GM18907 (cell line): Measurements from ENCODE around the gene SBSN.

ENCODE experiments used
- ATAC-seq: cut with Tn5 transposase; IDR thresholded peaks from one replicate; pipeline ENCODE4 v1.9.1; 2021; ENCODE audit warnings: mild to moderate bottlenecking, moderate library complexity; ENCODE audit not compliant: unreplicated experiment

SBSN gene

DNA sequence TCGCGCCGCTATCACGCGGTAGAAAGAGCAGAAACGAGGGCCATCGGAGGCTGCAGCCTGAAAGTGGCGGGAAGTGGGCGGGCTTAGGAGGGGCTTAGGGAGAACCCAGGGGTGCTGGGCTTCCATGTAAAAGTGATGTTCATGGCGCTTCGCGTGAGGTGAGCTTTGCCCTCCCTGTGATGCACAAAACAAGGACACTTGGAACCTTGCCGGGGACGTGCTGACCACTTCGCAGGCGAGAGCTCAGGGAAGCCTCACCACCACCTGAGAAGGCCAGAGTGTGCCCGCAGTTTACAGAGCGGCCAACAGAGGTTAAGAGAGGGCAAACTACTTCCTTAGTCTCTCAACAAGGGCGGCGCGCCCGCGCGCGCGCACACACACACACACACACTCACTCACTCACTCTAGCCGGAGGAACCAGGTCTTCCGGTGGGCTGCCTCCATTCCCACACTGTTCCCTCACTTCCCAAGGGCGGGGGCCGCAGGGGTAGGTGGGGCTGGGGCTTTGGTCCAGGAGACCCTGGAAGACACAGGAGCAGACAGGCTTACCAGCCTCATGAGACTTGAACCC is 5.8 kb upstream of the SBSN start:
- no peak for ATAC-seq

DNA sequence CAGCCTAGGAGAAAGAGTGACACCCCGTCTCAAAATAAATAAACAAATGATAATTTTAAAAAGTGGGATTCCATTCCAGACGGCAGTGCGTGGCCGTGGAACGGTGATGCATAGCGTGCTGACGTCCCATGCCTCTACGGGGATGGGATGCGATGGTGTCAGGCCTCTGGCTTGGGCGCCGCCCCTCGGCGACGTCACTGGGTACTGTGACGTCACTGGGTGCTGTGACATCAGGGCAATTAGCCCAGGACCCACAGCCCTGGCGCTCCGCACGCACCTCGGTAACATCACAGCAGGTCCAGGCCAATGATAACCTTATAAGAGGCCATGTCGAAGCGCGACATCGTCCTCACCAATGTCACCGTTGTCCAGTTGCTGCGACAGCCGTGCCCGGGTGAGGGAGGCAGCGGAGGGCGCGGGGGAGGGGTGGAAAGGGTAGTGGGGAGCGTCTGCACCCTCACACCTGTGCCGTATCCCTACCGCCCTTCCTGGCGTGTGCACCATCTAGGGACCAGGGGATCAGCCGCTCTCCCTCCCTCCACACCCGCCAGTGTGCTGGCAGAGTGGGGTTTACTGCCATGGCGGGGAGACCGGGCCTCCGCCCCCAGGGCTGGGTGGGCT is 5.2 kb upstream of the SBSN start, which contains the start of gene GAPDHS:
GAPDHS (plus strand) TSS at position 256 of the 621 bp plus-strand sequence; CDS start at position 328, 72 bp downstream.
- no peak for ATAC-seq

DNA sequence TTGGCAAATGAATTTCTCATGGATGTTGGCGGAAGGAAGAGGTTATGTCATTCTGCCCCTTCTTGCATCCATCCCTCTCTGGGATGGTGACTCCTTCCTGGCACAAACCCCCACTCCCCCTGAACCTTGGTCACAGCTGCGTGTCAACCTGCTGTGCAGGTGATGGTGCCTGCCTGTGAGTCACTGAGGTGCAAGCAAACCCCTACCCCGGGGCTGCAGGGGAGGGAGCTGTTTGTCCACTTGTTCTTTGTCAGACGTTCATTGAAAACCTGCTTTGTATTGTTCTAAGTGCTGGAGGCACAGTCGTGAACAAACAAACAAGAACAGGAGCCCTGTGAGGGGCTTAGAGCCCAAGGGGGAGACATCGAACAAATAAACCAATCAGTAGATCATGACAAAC is 3.2 kb upstream of the SBSN start:
- no peak for ATAC-seq

DNA sequence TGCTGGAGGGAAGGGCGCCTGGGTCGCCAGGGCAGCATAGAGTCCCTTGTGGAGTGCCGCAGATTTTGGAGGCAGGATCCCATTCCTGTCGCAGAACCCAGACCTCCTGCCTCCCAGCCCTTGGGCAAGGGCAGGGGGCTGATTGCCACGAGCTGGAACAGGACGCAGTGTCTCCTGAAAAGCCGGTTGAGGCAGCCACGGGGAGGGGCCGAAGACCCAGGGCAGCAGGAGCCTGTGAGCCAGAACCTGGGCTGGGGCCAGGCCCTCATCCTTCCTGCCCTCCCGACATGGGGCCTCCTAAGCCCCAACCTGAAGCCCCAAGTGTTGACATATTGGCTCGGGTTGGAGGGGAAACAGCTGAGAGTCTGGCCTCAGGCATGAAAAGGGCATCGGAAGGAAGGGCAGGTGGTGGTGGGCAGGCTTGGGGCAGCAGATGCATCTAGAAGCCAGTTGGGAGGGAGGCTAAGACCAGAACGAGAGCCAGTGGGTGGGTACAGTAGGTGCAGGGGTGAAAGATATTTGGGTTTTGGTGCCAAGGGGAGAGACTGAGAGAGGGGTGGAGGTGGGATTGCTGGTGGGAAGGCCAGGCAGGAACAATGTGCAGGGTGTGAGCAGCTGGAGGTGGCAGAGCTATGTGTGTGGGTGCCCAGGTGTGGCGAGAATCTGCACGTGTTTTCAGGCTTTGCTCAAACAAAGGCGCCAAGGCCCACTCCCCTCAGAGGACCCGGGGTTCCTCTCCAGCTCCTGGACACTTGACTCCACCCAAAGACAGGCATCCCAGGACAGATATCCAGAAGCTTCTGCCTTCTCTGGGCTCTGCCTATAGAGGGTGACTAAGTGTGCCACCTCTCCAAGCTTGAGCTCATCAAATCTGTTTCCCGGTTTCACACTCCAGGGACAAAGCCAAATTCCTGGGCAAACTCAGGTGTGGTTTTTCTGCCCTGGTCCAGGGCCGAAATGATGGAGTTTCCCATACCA is 1.4 kb upstream of the SBSN start:
- no peak for ATAC-seq

GRCh38 chr19:35525873-35526272 is 2.2 kb downstream of the SBSN start:
- ATAC-seq: no peak

DNA sequence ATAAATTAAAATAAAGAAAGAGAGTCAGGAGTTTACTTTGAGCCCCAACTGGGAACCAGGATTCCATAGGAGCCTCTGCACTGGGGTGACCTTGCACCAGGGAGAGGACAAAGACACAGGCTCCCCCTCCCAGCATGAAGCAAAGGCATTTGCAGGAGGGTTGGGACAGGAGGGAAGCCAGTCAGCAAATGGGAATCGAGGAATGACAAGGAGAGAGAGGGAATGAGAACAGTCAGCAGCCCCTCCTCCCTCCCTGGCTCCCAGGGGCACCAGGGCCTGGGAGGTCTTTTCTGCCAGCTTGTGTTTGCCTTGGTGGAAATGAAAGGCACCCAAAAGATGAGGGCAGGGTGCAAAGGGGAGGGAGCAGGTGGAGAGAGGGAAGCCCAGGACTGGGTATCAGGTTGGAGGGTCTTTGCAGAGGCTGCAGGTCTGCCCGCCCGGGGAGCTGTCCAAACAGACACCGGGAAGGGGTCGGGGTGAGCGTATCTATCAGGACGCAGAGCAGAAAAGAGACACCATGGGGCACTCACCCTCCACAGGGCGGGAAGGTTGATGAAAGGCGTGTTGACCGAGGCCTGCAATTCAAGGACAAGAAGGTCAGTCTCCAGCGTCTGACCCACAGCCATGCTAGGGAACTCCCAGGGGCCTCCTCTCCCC is 3.8 kb downstream of the SBSN start:
- ATAC-seq: no peak

- ATAC-seq: no peak
These were observed 5.3 kb downstream of the SBSN start for GRCh38 chr19:35522745-35523327.

DNA sequence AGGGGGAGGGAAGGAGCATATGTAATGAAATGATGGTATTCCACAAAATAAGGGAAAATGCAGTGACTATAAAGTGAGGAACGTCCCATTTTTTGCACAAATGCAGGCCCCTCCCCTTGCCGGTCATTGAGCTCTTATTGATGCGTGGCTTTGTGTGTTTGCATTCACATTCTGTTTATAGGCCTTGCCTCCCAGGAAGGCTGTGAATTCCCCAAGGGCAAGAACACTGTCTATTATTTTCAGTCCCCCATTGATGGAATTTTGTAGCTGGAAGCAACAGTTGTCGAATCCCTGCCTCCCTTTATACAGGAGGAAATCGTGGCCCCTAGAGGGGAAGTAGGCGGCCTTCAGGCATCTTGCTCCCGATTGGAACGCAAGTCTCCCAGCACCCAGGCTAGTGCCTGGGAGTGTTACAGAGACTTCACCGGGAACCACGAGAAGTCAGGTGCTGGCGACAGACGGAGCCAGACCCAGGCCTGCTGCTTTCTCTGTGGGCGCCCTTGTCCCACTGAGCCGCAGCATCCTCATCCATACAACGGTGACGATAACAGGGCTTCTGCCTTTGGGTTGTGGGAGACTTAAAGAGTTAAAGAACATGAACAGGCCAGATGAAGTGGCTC is 6.9 kb downstream of the SBSN start:
- ATAC-seq: no peak

DNA sequence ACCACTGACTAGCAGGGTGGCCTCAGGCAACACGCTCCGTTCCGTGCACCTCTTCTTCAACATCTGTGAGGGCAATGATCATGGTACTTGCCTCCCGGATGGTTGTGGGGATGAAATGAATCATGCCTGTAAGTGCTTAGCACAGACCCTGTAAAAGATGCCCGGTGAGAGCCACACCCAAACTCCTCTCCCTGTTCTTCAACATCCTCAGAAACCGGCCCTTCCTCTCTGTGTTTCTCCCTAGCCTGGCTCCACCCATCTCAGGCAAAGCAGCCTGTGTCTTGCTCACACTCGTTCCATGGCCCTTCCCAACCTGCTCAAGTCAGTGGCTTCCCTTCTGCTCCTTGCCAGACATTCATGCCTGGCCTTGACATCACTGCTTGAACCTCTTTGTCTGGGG is 8.8 kb downstream of the SBSN start:
- ATAC-seq: no peak

DNA sequence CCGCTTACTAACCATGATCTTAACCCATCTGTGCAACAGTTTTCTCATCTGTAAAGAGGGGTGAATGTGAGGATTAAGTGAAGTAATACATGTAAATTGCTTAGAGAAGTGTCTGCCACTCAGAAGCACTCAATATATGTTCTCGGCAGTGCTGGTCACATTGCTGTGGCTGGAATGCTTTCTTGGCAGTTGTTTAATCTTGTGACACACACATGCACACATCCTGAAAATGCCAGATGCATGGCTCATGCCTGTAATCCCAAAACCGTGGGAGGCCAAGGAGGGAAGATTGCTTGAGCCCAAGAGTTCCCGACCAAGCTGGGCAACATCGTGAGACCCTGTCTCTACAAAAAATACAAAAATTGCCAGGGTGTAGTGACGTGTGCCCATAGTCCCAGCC is 9.8 kb downstream of the SBSN start:
- ATAC-seq: no peak

- no peak for ATAC-seq
These were observed 10.8 kb downstream of the SBSN start for GRCh38 chr19:35517342-35517741.

- no peak for ATAC-seq
These were observed 11.8 kb downstream of the SBSN start for GRCh38 chr19:35516310-35516709.

GRCh38 chr19:35514282-35514809 is 13.8 kb downstream of the SBSN start:
- ATAC-seq: no peak

DNA sequence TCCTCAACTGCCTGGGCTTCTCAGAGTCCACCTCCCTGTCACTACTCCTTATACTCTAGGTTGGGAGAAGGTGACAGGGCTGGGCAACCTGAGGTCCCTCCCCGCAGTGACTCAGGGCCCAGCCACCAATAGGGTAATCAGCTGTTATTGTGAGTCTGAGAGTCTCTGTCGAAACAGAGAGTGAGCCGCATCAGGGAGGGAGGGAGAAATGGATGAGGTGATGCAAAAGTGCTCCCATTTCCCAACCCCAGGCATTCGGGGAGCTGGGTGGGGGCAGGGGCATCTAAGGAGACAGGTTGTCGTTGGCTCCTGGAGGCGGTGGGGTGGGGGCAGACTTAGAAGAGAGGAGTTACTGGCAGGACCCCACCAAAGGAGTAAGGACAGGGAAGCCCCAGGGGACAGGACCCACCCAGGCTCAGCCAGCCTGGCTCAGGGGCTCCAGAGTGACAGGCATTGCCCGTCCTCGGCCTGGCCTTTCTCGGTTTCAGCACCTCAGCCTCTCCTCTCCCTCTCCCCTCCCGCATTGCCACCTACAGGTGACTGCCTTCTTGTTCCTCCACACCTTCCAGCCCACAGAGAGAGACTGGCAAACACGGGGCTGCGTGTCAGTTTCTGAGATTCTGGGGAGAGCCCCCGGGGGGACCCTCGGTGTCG is 14.4 kb downstream of the SBSN start, which contains the start of gene DMKN:
DMKN (minus strand) TSS at position 22 of the 654 bp plus-strand sequence. CDS start 174 bp downstream, outside the sequence.
- ATAC-seq: no peak

DNA sequence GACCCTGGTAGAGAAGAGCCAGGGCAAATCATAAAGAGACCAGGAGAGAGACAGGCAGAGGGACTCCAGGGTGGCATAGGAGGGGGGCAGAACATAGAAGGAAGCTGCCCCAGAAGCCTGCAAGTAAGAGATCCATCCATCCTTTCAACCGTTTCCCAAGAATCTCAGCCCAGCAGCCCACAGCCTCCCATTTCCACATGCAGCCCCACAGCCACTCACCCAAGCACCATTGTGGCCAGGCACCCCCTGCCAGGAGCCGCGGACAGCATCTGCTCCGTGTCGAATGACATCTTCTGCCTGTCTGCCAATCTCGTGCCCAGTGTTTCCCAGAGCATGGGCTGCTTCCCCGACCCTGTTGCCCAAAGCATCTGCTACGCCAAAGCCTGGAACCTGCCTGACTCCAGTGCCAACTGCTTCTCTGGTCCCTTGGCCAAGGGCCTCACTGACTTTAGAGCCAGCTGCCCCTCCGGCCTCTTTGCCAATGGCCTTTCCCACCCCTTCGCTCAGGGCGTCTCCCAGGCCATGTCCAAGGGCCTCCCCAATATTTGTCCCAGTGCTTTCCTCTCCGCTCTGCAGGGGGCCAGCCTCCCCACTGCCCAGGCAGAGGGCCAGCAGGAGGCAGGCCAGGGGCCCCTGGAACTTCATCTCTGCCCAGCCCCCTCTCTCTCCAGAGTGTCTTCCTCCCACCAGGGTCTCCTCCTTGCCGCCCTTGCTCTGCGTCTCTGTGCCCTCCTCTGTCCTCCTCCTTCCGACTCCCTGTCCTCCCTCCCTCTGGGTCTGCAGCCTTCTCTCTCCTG is 15.1 kb downstream of the SBSN start:
- ATAC-seq: no peak

- ATAC-seq: no peak
These were observed 16.8 kb downstream of the SBSN start for GRCh38 chr19:35511337-35511736.

GRCh38 chr19:35510626-35510964 is 17.5 kb downstream of the SBSN start:
- no peak for ATAC-seq

GRCh38 chr19:35509861-35510625 is 18.1 kb downstream of the SBSN start:
- ATAC-seq: no peak
